ENCODE data around the gene NGEF. TPM values are rescaled to one million over a fixed set of nuclear protein-coding genes. Genes with fewer than 3 reads are reported as not detected.

Gene NGEF
- total RNA-seq, 2 donors from 2014 or later, result not detected

DNA sequence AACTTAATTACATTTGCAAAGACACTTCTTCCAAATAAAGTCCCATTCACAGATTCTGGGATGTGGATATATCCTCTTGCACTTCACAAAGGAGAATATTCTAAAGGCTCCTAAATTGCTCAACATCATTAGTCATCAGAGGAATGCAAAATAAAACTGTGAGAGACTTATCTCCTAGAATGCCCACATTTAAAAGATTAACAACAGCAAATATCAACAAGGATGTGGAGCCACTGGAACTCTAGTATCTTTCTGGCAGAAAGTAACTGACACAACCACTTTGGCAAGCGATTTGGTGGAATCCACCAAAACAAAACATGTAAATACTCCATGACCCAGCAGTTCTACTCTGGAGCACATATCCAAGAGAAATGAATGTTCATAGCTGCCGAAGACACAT lies 24.0 kb upstream of the NGEF start:
- H3K36me3 Mint-ChIP-seq, result no peaks in the 10 kb centered on the region
- no peak overlapping the region for H3K4me3 Mint-ChIP-seq
- H3K9me3 Mint-ChIP-seq, result no peaks in the 10 kb centered on the region
- ATAC-seq, result no peak
- DNase-seq (ENCODE audit: low spot score), result no peak
- no peaks in the 10 kb centered on the region for H3K4me1 Mint-ChIP-seq (ENCODE audit: low read depth in 2 of 2)
- no peak overlapping the region for H3K27ac Mint-ChIP-seq
- peaks cover 0 to 9% of the 10 kb centered on the region in 2 donors for H3K27me3 Mint-ChIP-seq

DNA sequence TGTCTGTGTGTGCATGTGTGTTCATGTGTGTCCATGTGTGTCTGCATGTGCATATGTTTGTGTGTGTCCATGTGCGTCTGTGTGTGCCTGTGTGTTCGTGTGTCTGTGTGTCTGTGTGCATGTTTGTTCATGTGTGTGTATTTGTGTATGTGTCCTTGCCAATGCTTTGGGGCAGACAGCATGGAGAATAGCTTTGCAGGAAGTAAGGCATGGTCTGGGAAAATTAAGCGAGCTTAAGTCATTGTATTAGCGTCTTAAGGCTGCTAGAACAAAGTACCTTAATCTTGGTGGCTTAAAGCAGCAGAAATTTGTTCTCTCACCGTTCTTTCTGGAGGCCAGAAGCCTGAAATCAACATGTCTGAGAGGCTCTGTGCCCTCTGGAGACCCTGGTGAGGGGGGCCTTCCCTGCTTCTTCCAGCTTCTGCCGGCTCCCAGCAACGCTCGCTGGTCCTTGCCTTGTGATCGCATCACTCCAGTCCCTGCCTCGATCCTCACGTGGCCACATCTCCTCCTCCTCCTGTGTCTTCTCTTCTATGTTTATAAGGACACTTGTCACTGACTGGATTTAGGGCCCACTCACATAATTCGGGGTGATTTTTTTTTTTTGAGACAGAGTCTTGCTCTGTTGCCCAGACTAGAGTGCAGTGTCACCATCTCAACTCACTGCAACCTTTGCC lies 23.2 kb upstream of the NGEF start:
- Mint-ChIP-seq H3K9me3 (no peaks in the 10 kb centered on the region), H3K27me3 (peaks cover 0 to 9% of the 10 kb centered on the region in 2 donors), H3K4me3 (no peak overlapping the region), H3K4me1 (ENCODE audit: low read depth in 2 of 2) (no peaks in the 10 kb centered on the region), H3K27ac (no peak overlapping the region), H3K36me3 (no peaks in the 10 kb centered on the region)
- ATAC-seq, result no peak
- no peak for DNase-seq (ENCODE audit: low spot score)

DNA sequence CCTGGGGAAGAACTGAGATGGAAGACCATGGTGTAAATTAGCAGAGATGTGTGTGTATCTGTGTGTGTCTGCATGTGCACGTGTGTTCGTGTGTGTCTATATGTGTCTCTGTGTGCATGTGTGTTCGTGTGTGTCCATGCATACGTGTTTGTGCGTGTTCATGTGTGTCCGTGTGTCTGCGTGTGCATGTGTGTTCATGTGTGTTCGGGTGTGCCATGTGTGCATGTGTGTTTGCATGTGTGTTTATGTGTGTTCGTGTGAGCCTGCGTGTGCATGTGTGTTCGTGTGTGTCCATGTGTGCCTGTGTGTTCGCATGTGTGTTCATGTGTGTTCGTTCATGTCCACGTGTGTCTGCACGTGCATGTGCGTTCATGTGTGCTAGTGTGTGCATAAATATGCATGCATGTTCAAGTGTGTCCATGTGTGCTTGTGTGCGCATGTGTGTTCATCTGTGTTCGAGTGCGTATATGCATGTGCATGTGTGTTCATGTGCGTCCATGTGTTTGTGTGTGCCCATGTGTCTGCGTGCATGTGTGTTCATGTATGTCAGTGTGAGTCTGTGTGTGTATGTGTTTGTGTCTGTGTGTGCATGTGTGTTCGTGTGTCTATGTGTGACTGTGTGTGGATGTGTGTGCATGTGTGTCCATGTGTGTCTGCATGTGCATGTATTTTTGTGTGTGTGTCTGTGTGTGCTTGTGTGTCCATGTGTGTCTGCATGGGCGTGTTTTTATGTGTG lies 22.5 kb upstream of the NGEF start:
- ATAC-seq (no peak), DNase-seq (ENCODE audit: low spot score) (no peak)
- no peaks in the 10 kb centered on the region for H3K4me1 Mint-ChIP-seq (ENCODE audit: low read depth in 2 of 2)
- H3K27me3 Mint-ChIP-seq, result peaks cover 0 to 6% of the 10 kb centered on the region in 2 donors
- H3K9me3 Mint-ChIP-seq, result no peaks in the 10 kb centered on the region
- no peak overlapping the region for H3K27ac Mint-ChIP-seq
- no peaks in the 10 kb centered on the region for H3K36me3 Mint-ChIP-seq
- no peak overlapping the region for H3K4me3 Mint-ChIP-seq

- no peaks in the 10 kb centered on the region for H3K27me3 Mint-ChIP-seq
- peak in 1 of 2 donors; percentile 43 for ATAC-seq
- H3K27ac Mint-ChIP-seq, result no peak overlapping the region
- peaks cover 0 to 2% of the 10 kb centered on the region in 2 donors for H3K4me1 Mint-ChIP-seq (ENCODE audit: low read depth in 2 of 2)
- no peaks in the 10 kb centered on the region for H3K36me3 Mint-ChIP-seq
- H3K4me3 Mint-ChIP-seq, result no peak overlapping the region
- no peaks in the 10 kb centered on the region for H3K9me3 Mint-ChIP-seq
- DNase-seq (ENCODE audit: low spot score), result no peak
These were observed 21.2 kb upstream of the NGEF start for GRCh38 chr2:233034091-233034882.

DNA sequence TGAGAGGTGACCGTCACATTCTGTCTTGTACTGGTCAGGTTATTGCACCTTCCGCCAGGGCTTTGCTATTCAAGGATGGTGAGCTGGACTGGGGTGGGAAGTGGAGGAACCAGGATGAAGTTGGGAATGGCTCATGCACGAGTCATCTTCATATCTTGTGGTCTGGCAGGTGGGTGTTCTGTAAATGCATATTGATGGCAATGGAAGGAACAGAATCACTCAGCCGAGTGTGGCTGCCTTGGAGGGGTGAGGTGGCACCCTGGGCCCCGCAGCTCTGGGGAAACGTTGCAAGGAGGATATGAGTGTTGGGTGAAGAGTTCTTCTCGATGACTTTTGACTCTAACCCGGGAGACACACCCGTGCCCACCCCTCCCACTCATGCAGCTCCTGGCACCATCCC lies 20.6 kb upstream of the NGEF start:
- DNase-seq (ENCODE audit: low spot score) (no peak), ATAC-seq (no peak)
- H3K27me3 Mint-ChIP-seq, result no peaks in the 10 kb centered on the region
- no peak overlapping the region for H3K27ac Mint-ChIP-seq
- H3K4me1 Mint-ChIP-seq (ENCODE audit: low read depth in 2 of 2), result peaks cover 0 to 3% of the 10 kb centered on the region in 2 donors
- H3K36me3 Mint-ChIP-seq, result no peaks in the 10 kb centered on the region
- H3K9me3 Mint-ChIP-seq, result no peaks in the 10 kb centered on the region
- H3K4me3 Mint-ChIP-seq, result no peak overlapping the region

DNA sequence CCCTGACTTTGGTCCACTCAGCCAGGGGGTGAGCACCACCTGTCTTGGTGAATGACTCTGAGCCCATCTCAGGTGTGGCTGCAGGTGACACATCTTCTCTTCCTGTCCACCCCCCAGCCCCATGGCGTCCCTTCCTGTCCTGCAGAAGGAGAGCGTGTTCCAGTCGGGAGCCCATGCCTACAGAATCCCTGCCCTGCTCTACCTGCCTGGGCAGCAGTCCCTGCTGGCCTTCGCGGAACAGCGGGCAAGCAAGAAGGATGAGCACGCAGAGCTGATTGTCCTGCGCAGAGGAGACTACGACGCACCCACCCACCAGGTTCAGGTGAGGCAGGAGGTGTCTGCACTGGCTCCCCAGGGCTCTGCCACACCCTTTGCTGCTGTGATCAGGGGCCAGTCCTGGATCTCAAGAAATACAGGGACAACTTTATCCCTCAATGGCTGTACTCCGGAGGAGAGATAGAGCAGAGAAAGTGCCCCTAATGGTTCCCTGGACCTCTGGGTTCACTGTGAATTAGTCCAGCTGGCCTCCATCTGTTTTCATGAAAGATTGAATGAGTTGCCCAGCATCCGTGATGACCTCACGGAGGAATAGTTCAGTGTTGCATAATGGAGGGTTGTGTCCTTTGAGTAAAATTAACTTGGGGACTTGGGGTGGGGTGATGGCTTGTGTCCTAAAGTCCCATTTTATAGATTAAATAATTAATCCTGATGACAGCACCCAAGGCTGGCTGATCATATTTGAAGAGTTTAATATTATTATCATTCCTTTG lies 19.7 kb upstream of the NGEF start, which contains the start of gene NEU2:
Gene NEU2 (plus strand): TSS at position 122 of the 770 bp plus-strand sequence. CDS start 0 bp downstream, at position 122.
- no peak within 1 kb of the TSS for H3K4me3 Mint-ChIP-seq
- H3K9me3 Mint-ChIP-seq, result no peaks in the 10 kb centered on the region
- H3K27me3 Mint-ChIP-seq, result no peaks in the 10 kb centered on the region
- ATAC-seq (peak in 1 of 2 donors; percentile 34), DNase-seq (ENCODE audit: low spot score) (no peak)
- peaks cover 0 to 3% of the 10 kb centered on the region in 2 donors for H3K4me1 Mint-ChIP-seq (ENCODE audit: low read depth in 2 of 2)
- H3K36me3 Mint-ChIP-seq, result no peaks in the 10 kb centered on the region
- no peak within 1 kb of the TSS for H3K27ac Mint-ChIP-seq

GRCh38 chr2:233031556-233032500 lies 18.8 kb upstream of the NGEF start:
- peaks cover 0 to 3% of the 10 kb centered on the region in 2 donors for H3K4me1 Mint-ChIP-seq (ENCODE audit: low read depth in 2 of 2)
- H3K9me3 Mint-ChIP-seq, result no peaks in the 10 kb centered on the region
- no peaks in the 10 kb centered on the region for H3K27me3 Mint-ChIP-seq
- no peak overlapping the region for H3K27ac Mint-ChIP-seq
- DNase-seq (ENCODE audit: low spot score), result no peak
- no peak for ATAC-seq
- no peaks in the 10 kb centered on the region for H3K36me3 Mint-ChIP-seq
- H3K4me3 Mint-ChIP-seq, result no peak overlapping the region

DNA sequence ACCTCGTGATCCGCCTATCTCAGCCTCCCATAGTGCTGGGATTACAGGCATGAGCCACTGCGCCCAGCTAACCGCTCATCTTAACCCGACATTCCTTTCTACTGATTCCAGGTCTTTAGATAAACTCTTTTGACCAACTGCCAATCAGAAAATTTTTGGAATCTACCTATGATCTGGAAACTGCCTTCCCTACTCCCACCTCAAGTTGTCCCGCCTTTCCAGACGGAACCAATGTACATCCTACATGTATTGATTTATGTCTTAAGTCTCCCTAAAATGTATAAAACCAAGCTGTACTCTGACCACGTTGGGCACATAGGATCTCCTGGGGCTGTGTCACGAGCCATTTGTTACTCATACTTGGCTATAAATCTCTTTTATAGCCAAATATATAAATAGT lies 16.3 kb upstream of the NGEF start:
- Mint-ChIP-seq H3K4me3 (no peak overlapping the region), H3K4me1 (ENCODE audit: low read depth in 2 of 2) (peaks cover 0 to 3% of the 10 kb centered on the region in 2 donors), H3K27me3 (no peaks in the 10 kb centered on the region), H3K36me3 (no peaks in the 10 kb centered on the region), H3K27ac (no peak overlapping the region), H3K9me3 (no peaks in the 10 kb centered on the region)
- DNase-seq (ENCODE audit: low spot score), result no peak
- ATAC-seq, result no peak

DNA sequence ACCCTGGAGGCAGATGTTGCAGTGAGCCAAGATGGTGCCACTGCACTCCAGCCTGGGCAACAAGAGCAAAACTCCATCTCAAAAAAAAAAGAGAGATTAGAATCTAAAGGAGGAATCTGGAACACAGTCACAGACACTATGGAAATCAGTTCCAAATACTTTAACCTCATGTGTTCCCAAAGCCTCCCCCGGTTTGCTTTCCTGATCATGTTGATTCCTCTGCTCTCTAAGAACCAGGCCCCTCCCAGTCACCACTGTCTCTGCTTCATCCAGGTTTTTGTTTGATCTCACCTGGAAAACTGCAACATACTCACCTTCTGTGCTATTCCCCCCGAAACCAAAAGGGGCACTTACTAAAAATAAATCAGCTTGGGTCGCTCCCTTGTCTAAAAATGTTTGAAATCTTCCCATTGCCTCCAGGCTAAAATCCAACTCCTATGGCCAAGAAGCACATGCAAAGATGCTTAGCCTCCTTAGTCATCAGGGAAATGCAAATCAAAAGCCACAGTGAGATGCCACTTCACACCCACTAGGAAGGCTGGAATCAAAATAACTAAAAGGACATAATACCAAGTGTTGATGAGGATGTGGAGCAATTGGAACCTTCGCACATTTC lies 13.2 kb upstream of the NGEF start:
- no peaks in the 10 kb centered on the region for H3K9me3 Mint-ChIP-seq
- no peak for DNase-seq (ENCODE audit: low spot score)
- no peak overlapping the region for H3K27ac Mint-ChIP-seq
- H3K27me3 Mint-ChIP-seq, result no peaks in the 10 kb centered on the region
- no peak overlapping the region for H3K4me3 Mint-ChIP-seq
- H3K4me1 Mint-ChIP-seq (ENCODE audit: low read depth in 2 of 2), result peaks cover 0 to 3% of the 10 kb centered on the region in 2 donors
- ATAC-seq, result no peak
- no peaks in the 10 kb centered on the region for H3K36me3 Mint-ChIP-seq

DNA sequence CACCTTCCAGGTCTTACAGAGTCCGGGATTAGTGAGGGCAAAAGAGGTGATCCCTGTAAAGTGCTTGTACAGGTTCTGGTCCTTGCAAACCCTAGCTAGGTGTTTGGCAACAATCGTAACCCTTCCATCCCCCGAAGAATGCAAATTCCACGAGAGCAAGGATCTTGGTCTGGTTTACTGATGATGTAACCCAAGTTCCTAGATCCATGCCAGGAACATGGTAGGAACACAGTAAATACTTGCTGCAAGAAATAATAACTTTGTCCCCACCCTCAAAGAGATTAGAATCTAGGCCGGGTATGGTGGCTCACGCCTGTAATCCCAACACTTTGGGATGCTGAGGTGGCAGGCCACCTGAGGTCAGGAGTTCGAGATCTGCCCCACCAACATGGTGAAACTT lies 12.7 kb upstream of the NGEF start:
- no peak overlapping the region for H3K4me3 Mint-ChIP-seq
- H3K27ac Mint-ChIP-seq, result no peak overlapping the region
- ATAC-seq (no peak), DNase-seq (ENCODE audit: low spot score) (no peak)
- peaks cover 0 to 3% of the 10 kb centered on the region in 2 donors for H3K4me1 Mint-ChIP-seq (ENCODE audit: low read depth in 2 of 2)
- no peaks in the 10 kb centered on the region for H3K9me3 Mint-ChIP-seq
- no peaks in the 10 kb centered on the region for H3K27me3 Mint-ChIP-seq
- no peaks in the 10 kb centered on the region for H3K36me3 Mint-ChIP-seq

DNA sequence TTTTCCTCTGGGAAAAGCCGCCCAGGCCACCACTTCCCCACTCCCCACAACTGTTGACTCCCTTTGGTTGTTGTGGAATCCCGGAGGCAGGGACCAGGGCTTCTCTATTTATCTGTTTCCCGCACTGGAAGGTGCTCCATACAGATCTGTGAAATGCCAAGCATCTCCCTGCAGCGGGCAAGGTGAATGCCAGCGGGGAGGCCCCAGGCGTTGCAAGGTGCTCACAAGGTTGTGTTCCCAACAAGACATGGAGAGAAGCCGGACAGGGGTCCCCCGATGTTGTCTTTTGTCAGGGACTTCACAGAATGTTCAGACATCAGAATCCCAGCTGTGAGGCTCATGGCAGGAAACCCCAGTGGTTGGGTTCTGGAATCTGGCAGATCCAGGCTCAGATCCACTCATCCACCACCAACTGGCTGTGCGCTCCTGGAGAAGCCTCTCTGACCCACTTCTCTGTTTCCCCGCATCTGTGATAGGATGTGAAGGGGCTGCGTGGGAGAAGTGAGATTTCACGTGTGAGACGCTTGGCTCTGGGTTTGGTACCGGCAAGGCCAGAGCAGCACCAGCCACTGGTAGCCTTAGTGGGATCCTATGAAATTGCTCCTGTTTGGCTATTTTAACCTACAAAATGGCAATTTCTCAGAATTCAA lies 10.8 kb upstream of the NGEF start:
- Mint-ChIP-seq H3K9me3 (no peaks in the 10 kb centered on the region), H3K27ac (no peak overlapping the region), H3K4me3 (no peak overlapping the region), H3K4me1 (ENCODE audit: low read depth in 2 of 2) (no peaks in the 10 kb centered on the region), H3K36me3 (no peaks in the 10 kb centered on the region), H3K27me3 (no peaks in the 10 kb centered on the region)
- DNase-seq (ENCODE audit: low spot score) (no peak), ATAC-seq (no peak)

Data from natural killer cell treated with Interleukin-12 subunit alpha and Interleukin-12 subunit beta and Interleukin-15 and Interleukin-18, amount 100 ng/mL, for 72 hours (primary cell).